Measurements from ENCODE around the gene VPS8. TPM values are rescaled to one million over a fixed set of nuclear protein-coding genes. Genes with fewer than 3 reads are reported as not detected.
A peak's percentile ranks its signal among the peaks of the same experiment; 100 is the strongest.

VPS8 gene
- total RNA-seq, 4 donors from 2014 or later, result 46.3 to 76.9 (median 59.3) TPM

DNA sequence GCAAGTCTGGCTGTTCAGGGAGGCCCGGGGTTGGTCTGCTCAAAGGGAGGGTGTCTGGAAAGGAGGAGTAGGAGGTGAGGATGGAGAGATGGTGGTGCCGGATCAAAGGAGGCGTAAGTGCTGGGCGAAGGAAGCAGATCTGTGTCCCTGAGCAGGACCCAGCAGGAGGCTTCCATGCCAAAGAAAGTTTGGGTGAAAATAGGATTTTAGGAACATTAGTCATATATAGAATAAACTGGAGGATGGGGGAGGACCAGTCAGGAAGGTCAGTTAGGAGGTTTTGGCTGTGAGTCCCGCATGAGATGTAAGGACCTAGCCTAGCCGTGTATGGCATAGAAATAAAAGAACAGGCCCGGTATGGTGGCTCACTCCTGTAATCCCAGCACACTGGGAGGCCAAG lies 28.6 kb upstream of the VPS8 start:
- H3K9me3 ChIP-seq, result no peaks in the 10 kb centered on the region
- no peak overlapping the region for H3K27ac ChIP-seq
- 89 to 91% methylated on average over 7 of the region's 7 CpGs for WGBS, 2 donors
- peaks cover 0 to 28% (median 12%) of the 10 kb centered on the region in 4 donors for H3K4me1 ChIP-seq
- H3K4me3 ChIP-seq, result no peak overlapping the region
- TF ChIP-seq EP300 (IDR thresholded peaks at IDR 0.05) (no peak), POLR2A (IDR thresholded peaks at IDR 0.05) (no peak)
- TF ChIP-seq, protein P1, sequence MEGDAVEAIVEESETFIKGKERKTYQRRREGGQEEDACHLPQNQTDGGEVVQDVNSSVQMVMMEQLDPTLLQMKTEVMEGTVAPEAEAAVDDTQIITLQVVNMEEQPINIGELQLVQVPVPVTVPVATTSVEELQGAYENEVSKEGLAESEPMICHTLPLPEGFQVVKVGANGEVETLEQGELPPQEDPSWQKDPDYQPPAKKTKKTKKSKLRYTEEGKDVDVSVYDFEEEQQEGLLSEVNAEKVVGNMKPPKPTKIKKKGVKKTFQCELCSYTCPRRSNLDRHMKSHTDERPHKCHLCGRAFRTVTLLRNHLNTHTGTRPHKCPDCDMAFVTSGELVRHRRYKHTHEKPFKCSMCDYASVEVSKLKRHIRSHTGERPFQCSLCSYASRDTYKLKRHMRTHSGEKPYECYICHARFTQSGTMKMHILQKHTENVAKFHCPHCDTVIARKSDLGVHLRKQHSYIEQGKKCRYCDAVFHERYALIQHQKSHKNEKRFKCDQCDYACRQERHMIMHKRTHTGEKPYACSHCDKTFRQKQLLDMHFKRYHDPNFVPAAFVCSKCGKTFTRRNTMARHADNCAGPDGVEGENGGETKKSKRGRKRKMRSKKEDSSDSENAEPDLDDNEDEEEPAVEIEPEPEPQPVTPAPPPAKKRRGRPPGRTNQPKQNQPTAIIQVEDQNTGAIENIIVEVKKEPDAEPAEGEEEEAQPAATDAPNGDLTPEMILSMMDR (IDR thresholded peaks at IDR 0.05), result no peak
- H3K36me3 ChIP-seq, result no peaks in the 10 kb centered on the region
- no peaks in the 10 kb centered on the region for H3K27me3 ChIP-seq
- no peak for DNase-seq (ENCODE audit: low spot score in 2 of 2)

DNA sequence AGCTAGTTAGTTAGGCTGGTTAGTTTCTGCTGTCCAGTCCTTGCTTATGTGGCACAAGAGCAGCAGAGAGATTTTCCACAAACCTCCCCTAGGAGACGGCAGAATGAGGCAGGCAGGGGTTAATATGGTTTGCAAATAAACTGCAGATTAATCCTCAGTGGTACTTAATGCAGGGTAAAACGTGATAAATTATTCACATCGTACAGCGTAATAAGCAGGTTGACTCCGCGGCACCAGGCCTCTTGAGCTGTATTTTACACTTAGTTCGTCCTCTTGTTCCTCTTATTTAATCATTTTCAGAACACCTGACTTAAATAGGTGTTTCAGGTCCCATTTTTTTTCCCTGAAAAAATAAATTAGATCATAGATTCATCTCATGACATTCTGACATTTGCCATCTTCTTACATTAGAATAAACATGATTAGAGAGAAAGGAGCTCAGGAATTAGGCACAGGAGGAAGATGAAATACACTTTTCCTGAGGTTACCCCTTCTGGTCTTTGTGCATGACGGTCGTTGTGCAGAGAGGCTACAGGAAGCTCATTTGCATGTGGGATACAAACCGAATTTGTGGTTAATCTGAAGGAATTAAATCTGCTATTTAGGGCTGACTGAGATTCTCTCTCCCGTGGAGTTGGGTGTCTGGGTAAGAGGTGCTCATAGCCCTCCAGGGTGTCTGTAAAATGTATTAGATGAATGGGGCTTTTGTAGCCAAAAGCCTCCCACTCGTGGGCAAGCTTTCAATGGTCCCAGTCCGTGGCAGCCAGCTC lies 27.1 kb upstream of the VPS8 start:
- TF ChIP-seq EP300 (IDR thresholded peaks at IDR 0.05) (no peak), POLR2A (IDR thresholded peaks at IDR 0.05) (no peak)
- TF ChIP-seq, protein P1 (IDR thresholded peaks at IDR 0.05), result no peak
- no peaks in the 10 kb centered on the region for H3K27me3 ChIP-seq
- H3K27ac ChIP-seq, result no peak overlapping the region
- 55 to 60% methylated on average over 13 of the region's 13 CpGs for WGBS, 2 donors
- no peaks in the 10 kb centered on the region for H3K36me3 ChIP-seq
- H3K9me3 ChIP-seq, result no peaks in the 10 kb centered on the region
- no peak for DNase-seq (ENCODE audit: low spot score in 2 of 2)
- peaks cover 0 to 20% (median 12%) of the 10 kb centered on the region in 4 donors for H3K4me1 ChIP-seq
- H3K4me3 ChIP-seq, result no peak overlapping the region

DNA sequence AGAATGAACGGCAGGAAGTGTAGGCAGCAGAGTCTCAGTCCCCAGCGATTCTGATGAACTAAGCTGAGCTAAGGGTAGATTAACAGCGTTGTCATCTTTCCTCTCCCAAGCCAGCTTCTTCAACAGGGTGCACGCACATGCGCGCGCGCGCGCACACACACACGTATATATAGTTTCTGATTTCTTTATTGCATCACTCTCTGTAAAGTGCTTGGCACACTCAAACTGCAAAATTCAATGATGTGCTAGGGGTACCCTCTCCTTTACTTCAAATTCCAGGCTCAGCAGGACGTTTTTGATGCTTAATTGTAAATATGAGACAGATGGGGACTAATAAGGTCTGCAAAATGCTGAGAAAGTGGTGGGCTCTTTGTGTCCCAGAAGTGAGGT lies 26.1 kb upstream of the VPS8 start:
- no peaks in the 10 kb centered on the region for H3K9me3 ChIP-seq
- no peak for DNase-seq (ENCODE audit: low spot score in 2 of 2)
- peaks cover 0 to 20% (median 12%) of the 10 kb centered on the region in 4 donors for H3K4me1 ChIP-seq
- no peaks in the 10 kb centered on the region for H3K36me3 ChIP-seq
- H3K27ac ChIP-seq, result peak overlapping the region in 1 of 4 donors; percentile 60
- no peaks in the 10 kb centered on the region for H3K27me3 ChIP-seq
- WGBS, 2 donors, result 58 to 68% methylated on average over 12 of the region's 12 CpGs
- H3K4me3 ChIP-seq, result peak overlapping the region in 1 of 4 donors; percentile 12
- TF ChIP-seq, protein P1 (IDR thresholded peaks at IDR 0.05), result no peak
- TF ChIP-seq EP300 (IDR thresholded peaks at IDR 0.05), result no peak
- TF ChIP-seq POLR2A (IDR thresholded peaks at IDR 0.05), result no peak

DNA sequence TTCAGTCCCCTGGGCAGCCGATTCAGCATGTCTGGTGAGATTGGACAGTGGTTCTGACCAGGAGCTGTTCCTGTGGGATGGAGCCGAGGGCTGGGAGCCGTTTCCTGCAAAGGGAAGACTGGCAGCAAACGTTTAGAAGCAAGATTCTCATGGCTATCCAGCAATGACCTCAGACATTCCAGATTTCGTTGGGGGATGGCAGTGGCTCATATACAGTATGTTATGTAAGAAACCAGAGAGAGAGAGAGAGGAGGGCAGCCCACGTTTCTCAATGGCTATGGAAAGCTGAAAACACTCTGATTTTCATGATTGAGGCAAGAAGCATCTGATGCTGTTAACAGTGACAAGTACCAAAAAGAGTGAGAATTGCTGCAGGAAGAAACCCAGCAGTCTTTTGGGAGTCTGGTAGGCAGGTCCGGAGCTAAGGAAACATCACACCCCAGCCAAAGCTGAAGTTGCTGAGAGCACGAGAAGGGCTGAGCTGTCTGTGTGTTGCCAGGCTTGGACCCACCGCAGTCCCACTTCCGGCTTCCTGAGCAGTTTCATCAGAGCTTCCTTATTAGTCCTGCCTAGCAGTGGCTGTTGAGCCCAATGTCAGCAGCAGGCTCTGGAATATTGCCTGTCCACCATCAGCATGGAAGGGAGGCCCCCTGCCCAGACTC lies 25.6 kb upstream of the VPS8 start:
- peak; percentile 30 to 60 for DNase-seq (ENCODE audit: low spot score in 2 of 2)
- Histone ChIP-seq H3K36me3 (no peaks in the 10 kb centered on the region), H3K4me3 (peak overlapping the region in 1 of 4 donors; percentile 12), H3K27ac (peak overlapping the region in 2 of 4 donors; percentile 49 to 60), H3K9me3 (no peaks in the 10 kb centered on the region), H3K27me3 (no peaks in the 10 kb centered on the region), H3K4me1 (peaks cover 0 to 20% (median 12%) of the 10 kb centered on the region in 4 donors)
- WGBS, 2 donors, result 6 to 15% methylated on average over 9 to 10 of the region's 10 CpGs
- TF ChIP-seq EP300 (IDR thresholded peaks at IDR 0.05) (no peak), POLR2A (IDR thresholded peaks at IDR 0.05) (no peak)
- TF ChIP-seq, protein P1 (IDR thresholded peaks at IDR 0.05), result no peak

DNA sequence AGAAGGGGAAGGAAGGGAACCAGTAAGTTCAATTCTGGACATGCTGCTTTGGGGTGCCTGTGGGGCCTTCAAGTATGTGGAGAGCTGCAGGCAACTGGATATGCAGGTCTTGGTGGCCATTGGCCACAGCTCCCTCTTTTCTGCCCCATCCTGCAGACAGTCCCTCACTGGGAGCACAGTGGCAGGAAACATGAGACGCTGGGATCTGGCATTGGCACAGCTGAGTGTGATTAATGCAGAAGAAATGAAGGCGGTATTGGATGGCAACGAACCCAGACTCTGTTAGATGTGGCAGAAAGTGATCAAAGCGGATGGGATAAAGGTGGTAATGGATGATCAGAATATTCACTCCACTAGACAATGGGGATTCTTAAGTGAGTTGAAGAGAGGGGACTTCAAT lies 23.2 kb upstream of the VPS8 start:
- no peaks in the 10 kb centered on the region for H3K36me3 ChIP-seq
- TF ChIP-seq EP300 (IDR thresholded peaks at IDR 0.05) (no peak), POLR2A (IDR thresholded peaks at IDR 0.05) (no peak)
- TF ChIP-seq, protein P1 (IDR thresholded peaks at IDR 0.05), result no peak
- H3K27ac ChIP-seq, result no peak overlapping the region
- no peak for DNase-seq (ENCODE audit: low spot score in 2 of 2)
- H3K9me3 ChIP-seq, result no peaks in the 10 kb centered on the region
- no peaks in the 10 kb centered on the region for H3K27me3 ChIP-seq
- H3K4me3 ChIP-seq, result no peak overlapping the region
- H3K4me1 ChIP-seq, result peaks cover 0 to 20% (median 12%) of the 10 kb centered on the region in 4 donors
- 64 to 70% methylated on average over 4 of the region's 4 CpGs for WGBS, 2 donors
